ENCODE data around the gene MUCL3.
"Not testable (repeated sequence)": the region's sequence is repeated elsewhere in the genome, so short reads cannot be mapped to it uniquely, and the experiment has no call there.

The MUCL3 gene

DNA sequence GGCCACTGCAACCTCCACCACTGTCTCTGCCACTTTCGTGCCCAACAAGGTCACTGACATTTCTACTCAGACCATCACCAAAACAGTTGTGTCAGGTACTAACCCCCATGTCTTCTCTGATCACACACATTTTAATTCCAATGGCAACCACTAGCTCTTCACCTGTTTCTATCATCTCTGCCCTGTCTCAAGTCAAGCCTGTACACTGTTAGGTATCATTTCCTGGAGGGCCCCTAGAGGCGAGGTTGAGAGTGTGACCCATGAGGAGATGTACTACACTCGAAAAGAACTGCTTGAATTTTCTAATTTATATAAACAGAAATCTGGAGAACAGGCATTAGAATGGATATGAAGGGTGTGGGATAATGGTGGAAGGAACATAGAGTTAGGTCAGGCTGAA, 25.4 kb downstream of the MUCL3 start:
- in situ Hi-C loops (cut with HindIII; ENCODE audit: low sequenced_read_pairs): no loop called here

DNA sequence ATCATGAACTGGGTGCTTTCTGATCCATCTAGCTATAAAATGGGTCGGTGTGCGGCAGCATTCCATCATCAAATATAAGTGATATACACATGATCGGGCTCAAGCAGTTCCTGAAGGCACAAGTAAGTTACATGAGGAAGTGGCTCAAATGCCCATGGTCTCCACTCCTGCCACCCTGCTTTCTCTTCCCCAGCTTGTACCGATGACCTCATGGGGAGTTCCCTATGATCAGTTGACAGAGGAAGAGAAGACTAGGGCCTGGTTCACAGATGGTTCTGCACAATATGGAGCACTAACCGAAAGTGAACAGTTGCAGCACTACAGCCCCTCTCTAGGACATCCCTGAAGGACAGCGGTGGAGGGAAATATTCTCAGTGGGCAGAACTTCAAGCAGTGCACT, 28.4 kb downstream of the MUCL3 start:
- in situ Hi-C loops (cut with HindIII; ENCODE audit: low sequenced_read_pairs): not testable (repeated sequence)

GRCh38 chr6:30970946-30971345, 30.2 kb downstream of the MUCL3 start:
- in situ Hi-C loops (cut with HindIII; ENCODE audit: low sequenced_read_pairs): no loop called here

DNA sequence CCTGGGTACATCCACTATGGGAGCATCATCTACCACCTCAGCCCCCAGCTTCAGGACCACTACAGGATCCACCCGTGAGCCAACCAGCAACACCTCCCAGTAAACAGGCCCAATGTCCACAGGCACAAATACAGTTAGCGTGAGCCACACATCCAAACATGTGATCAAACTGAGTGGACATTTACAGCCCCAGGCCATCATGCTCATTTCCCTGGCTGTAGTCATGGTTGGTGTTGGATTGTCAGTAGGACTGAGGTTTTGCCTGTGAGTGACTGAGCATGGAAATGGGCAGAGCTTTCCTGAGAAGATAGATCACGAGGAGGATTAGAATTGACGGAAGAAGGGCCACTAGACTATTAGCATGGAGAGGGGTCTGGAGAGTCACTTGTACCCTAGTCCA, 32.0 kb downstream of the MUCL3 start:
- in situ Hi-C loops (cut with HindIII; ENCODE audit: low sequenced_read_pairs): no loop called here

DNA sequence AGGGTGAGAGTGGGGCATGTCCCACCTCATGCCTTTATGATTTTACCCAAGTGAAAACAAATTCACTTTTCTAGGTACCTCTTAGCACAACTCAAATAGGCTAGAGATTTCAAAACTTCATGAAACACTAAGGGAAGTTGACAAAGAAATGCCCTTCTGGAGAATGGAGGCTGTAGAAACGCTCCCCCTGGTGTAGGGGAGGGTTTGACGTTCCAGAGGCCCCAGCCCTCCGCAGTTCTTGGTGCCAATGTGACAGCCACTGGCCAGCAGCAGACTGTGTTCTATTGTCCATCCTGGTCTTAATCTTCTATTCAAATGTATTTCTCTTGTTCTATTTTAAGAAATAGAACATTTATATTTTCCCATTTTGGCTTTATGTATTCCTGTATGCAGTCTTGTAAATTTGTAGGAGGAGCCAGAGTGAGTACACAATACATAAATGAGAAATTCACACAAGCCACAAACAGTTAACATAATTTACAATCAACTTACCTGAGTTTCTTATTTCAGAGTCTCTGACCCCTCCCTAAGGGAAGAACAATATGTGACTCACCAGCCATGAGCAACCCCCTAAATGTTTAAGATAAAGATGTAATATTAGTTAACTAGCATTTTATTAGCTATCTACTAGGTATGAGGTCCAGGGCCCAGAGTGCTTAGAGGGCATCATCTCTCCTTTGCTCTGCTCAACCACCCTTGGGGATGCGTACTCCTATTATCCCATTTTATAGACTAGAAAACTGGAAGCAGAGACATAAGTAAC, 33.9 kb downstream of the MUCL3 start:
- in situ Hi-C loops (cut with HindIII; ENCODE audit: low sequenced_read_pairs): no loop called here

DNA sequence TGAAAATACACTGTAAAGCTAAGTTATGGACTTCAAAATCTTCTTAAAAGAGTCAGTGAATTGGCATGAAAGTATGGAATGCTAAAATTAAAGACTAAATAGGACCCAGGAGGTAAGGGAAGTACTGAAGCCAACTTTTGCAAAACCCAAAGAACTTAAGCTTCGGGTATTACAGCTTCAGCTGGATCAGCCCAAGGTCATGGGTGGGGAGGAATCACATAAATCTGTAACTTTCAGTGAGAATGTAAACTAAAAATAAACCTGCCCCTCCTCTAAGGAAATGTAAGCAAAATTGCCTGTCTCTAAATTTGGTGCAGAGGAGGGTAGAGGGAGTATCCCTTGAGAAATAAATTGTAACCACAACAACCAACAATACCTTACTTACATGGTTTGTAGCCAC, 38.4 kb downstream of the MUCL3 start:
- in situ Hi-C loops (cut with HindIII; ENCODE audit: low sequenced_read_pairs): no loop called here

DNA sequence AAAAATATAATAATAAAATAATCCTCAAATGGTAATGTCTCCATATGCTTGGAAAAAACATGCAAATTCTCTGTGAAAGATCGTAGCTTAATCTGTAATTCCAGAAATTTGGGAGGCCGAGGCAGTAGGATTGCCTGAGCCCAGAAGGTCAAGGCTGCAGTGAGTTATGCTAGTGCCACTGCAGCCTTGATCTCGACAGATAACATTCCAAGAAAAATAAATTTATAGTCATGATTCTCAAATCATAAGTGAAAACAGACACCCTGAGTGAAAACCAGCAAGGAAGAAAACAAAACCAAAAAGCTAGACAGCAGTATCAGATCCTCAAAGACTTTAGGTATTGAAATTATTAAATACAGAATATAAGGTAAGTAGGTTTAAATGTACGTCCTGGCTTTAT, 38.9 kb downstream of the MUCL3 start:
- in situ Hi-C loops (cut with HindIII; ENCODE audit: low sequenced_read_pairs): no loop called here

DNA sequence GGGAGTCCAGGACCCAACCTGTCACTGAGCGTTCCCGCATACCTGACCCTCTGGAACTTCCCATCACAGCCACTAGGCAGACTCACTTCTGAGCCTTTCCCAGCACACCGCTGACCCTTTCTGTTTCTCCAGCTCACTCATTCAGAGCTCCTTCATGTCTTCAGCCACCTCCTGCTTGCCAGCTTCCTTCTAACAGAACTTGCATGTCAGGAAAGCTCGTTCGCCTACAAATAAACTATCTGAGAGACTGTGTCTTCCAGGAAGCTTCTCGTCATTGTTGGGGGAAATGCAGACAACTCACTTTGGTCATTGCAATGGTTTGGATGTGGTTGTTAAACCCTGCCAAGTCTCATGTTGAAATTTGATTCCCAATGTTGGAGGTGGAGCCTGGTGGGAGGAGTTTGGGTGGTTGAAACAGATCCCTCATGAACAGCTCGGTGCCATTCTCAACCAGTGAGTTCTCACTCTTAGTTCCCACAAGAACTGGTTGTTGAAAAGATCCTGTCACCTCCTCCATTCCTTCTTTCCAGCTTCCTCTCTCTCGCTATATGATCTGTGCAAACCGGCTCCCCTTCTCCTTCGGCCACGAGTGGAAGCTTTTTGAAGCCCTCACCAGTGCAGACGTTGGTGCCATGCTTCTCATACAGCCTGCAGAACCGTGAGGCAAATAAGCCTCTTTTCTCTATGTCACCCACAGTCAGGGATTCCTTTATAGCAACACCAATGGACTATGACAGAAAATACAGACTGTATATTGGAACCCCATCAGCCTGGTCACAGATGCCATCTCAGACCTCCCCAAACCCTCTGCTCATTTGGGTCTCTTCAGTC, 41.4 kb downstream of the MUCL3 start:
- in situ Hi-C loops (cut with HindIII; ENCODE audit: low sequenced_read_pairs): no loop called here

GRCh38 chr6:30983439-30983838, 42.7 kb downstream of the MUCL3 start, which contains the start of gene MUC21:
Gene MUC21 (plus strand): TSS chr6:30983718. CDS start chr6:30983959, 241 bp downstream.
- in situ Hi-C loops (cut with HindIII; ENCODE audit: low sequenced_read_pairs): no loop called here

DNA sequence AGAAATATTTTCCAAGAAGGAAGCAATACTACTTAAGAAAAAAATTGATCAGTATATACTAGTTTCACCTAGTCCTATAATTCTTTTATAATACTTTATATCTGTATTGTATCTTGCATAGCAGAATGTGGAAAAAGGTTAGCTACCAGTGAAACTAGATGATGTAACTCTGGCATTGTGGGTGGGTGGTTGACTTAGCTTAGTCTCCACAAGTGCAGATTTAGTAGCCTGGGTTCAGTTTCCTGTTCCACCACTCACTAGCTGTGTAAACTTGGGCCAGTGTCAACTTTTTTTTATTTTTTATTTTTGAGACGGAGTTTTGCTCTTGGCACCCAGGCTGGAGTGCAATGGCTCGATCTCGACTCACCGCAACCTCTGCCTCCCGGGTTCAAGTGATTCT, 44.7 kb downstream of the MUCL3 start:
- in situ Hi-C loops (cut with HindIII; ENCODE audit: low sequenced_read_pairs): no loop called here

- in situ Hi-C loops (cut with HindIII; ENCODE audit: low sequenced_read_pairs): no loop called here
Observed at GRCh38 chr6:30987304-30987703, 46.5 kb downstream of the MUCL3 start.

DNA sequence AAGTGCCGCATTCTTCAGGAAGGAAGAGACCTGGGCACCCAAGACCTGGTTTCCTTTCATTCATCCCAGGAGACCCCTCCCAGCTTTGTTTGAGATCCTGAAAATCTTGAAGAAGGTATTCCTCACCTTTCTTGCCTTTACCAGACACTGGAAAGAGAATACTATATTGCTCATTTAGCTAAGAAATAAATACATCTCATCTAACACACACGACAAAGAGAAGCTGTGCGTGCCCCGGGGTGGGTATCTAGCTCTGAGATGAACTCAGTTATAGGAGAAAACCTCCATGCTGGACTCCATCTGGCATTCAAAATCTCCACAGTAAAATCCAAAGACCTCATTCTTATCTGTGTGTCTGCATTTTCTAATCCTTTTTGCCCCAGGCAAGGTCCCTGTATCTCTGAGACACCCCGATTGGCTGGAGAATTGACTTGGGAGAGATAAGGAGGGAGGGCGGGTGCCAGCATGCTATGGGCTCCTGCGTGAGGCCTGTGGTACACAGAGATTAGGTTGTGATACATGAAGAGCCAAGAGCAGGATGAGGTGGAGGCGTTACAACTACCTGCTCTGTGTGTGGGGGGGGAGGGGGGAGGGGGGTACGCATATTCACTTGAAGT, 47.5 kb downstream of the MUCL3 start:
- in situ Hi-C loops (cut with HindIII; ENCODE audit: low sequenced_read_pairs): no loop called here

GRCh38 chr6:30990422-30991086, 49.8 kb downstream of the MUCL3 start:
- in situ Hi-C loops (cut with HindIII; ENCODE audit: low sequenced_read_pairs): no loop called here

GRCh38 chr6:30991891-30992290, 51.1 kb downstream of the MUCL3 start:
- in situ Hi-C loops (cut with HindIII; ENCODE audit: low sequenced_read_pairs): no loop called here

DNA sequence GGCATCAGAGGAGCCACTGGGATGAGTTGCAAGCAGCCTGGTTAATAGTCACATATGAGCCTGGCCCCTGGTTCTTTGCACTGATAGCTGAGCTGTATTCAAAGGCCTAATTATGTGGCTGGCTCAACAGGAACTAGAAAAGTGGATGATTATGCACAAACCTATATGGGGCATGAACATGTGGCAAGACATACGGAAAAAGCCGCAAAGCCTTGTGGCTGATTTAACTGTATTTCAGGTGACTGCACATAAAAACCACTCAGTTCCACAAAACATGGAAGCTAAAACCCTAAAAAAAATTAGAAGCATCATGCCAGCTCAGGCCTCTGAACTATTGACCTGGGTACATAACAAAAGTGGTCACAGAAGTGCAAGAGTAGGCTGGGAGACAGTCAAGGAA, 56.5 kb downstream of the MUCL3 start:
- in situ Hi-C loops (cut with HindIII; ENCODE audit: low sequenced_read_pairs): no loop called here

- in situ Hi-C loops (cut with HindIII; ENCODE audit: low sequenced_read_pairs): no loop called here
Observed at GRCh38 chr6:30998785-30999184, 58.0 kb downstream of the MUCL3 start.

DNA sequence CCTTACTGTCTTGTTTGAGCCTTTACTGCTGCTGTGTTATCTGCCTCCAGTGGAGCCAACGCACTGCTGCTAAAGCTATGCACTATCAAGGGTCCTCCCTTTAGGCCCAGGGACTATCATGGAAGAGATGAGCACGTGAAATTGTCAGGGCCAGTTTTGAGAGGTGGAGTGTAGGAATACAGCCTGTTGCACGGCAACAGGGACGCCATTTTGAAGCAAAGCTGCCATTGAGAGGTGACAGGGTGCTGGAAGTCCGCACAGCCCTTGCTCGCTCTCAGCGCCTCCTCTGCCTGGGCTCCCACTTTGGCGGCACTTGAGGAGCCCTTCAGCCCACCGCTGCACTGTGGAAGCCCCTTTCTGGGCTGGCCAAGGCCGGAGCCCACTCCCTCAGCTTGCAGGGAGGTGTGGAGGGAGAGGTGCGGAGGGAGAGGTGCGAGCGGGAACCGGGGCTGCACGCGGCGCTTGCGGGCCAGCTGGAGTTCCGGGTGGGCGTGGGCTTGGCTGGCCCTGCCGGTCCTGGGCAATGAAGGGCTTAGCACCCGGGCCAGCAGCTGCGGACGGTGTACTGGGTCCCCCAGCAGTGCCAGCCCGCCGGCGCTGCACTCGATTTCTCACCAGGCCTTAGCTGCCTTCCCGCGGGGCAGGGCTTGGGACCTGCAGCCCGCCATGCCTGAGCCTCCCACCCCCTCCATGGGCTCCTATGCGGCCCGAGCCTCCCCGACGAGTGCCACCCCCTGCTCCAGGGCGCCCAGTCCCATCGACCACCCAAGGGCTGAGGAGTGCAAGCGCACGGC, 59.5 kb downstream of the MUCL3 start:
- in situ Hi-C loops (cut with HindIII; ENCODE audit: low sequenced_read_pairs): not testable (repeated sequence)

DNA sequence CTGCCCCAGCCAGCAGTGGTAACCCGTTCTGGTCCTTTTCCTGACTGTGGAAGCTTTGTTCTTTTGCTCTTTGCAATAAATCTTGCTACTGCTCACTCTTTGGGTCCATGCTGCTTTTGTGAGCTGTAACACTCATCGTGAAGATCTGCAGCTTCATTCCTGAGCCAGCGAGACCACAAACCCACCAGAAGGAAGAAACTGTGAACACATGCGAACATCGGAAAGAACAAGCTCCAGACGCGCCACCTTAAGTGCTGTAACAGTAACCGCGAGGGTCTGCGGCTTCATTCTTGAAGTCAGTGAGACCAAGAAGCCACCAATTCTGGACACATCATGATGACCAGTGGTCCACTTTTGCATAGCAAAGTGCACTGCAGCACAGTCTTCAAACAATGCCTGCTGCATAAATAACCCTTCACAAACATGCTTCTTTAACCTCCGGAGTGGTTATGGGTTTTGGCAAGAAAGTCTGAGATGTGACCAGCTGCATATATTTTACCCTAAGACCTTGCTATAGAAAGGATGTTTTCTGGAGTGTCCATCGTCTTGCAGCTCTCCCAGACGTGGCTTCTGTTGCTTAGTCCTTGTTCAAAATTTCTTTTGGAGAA, 60.6 kb downstream of the MUCL3 start:
- in situ Hi-C loops (cut with HindIII; ENCODE audit: low sequenced_read_pairs): no loop called here

DNA sequence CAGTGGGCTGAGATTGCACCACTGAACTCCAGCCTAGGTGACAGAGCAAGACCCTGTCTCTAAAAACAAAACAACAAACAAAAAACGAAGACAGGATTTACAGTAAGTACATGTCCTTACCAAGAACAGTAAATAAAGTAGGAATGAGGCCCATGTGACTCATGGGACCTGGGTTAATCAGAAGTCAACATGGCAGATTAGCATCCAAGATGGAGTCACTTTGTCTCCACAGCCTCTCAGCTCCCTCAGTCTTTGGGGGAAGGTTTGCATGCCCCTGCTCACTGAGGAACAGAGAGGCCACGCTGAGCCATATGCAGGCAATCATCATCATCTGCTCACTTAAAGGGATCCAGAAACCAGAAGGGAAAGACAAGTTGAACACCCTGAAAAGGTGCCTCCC, 61.7 kb downstream of the MUCL3 start:
- in situ Hi-C loops (cut with HindIII; ENCODE audit: low sequenced_read_pairs): no loop called here

All from endothelial cell of hepatic sinusoid (primary cell).